K562 (cell line): ENCODE data around the gene CREG2. TPM values are rescaled to one million over a fixed set of nuclear protein-coding genes. Genes with fewer than 3 reads are reported as not detected.

Experiments
- ATAC-seq: fragments of 200-7000 bp; cut with Tn5 transposase; 3 replicates; pipeline ENCODE4 v1.9.1; 2020; ENCODE audit warnings: moderate library complexity
- BruUV-seq: library from RNA; stranded (reverse); fragments of 400-500 nt; replicated peaks from 2 replicates; lab custom pipeline; 2021; lab: Mats Ljungman, UMichigan
- CTCF ChIA-PET: fragments of 300-600 bp; formaldehyde crosslinking; extraction: SDS; loops from one replicate; lab custom pipeline; 2021; ENCODE audit warnings: low intra/inter-chr PET ratio; lab: Yijun Ruan, JAX
- POLR2A ChIA-PET: fragments of 300-600, 350-650 bp; sonication (Branson Sonifier 250); formaldehyde crosslinking; extraction: SDS; loops from one replicate; lab custom pipeline; 2021; ENCODE audit warnings: antibody characterized with exemption, inconsistent platforms; lab: Yijun Ruan, JAX
- DNase-seq, 4 experiments: peaks; one replicate each; pipeline versions ENCODE4 v3.0.0 to v3.0.0-alpha.2; 2011 to 2018; ENCODE audit warnings: low spot score in 3 of 4, mixed read lengths in 3 of 4; ENCODE audit errors: extremely low read depth in 1 of 4
- FAIRE-seq: peaks from 2 replicates; lab custom pipeline; 2011; peaks lifted over from hg19 to GRCh38; lab: Jason Lieb, UNC
- H2AFZ ChIP-seq: 2 replicates; pipeline ENCODE4 v1.6.0; 2011; ENCODE audit warnings: low read depth, low read length, control low read depth, inconsistent platforms
- H3K27ac ChIP-seq: fragments of 200-600 bp; 3 replicates; pipeline ENCODE4 v1.8.0; 2011; ENCODE audit warnings: low read depth, mild to moderate bottlenecking, control low read depth, inconsistent platforms, low read length, moderate library complexity, mixed read lengths; ENCODE audit errors: extremely low read depth
- H3K27me3 ChIP-seq, 2 experiments: fragments of 300-600 bp in 1 of 2; 2 replicates in 1 of 2; 3 replicates in 1 of 2; pipeline versions ENCODE4 v1.6.0 to v1.8.0; 2011; ENCODE audit warnings: inconsistent platforms in 2 of 2, low read length in 2 of 2, mild to moderate bottlenecking in 1 of 2, mixed read lengths in 1 of 2, moderate library complexity in 1 of 2; ENCODE audit not compliant: control insufficient read depth in 2 of 2, insufficient read depth in 2 of 2
- H3K36me3 ChIP-seq: fragments of 300-600 bp; 3 replicates; pipeline ENCODE4 v1.8.0; 2011; ENCODE audit warnings: mild to moderate bottlenecking, low read length, inconsistent platforms; ENCODE audit not compliant: control insufficient read depth, insufficient read depth
- H3K4me1 ChIP-seq, 2 experiments: fragments of 200-600 bp in 1 of 2; replicated peaks in 1 of 2; 2 replicates in 1 of 2; 3 replicates in 1 of 2; pipeline versions ENCODE4 v1.5.1 to v1.8.0; 2011; ENCODE audit warnings: inconsistent platforms in 2 of 2, low read length in 2 of 2, mild to moderate bottlenecking in 1 of 2, mixed read lengths in 1 of 2, moderate library complexity in 1 of 2; ENCODE audit not compliant: control insufficient read depth in 2 of 2, insufficient read depth in 2 of 2
- H3K4me2 ChIP-seq: 2 replicates; pipeline ENCODE4 v1.6.1; 2011; ENCODE audit warnings: low read length, control low read depth, inconsistent platforms, mixed read lengths; ENCODE audit not compliant: insufficient read depth
- H3K4me3 ChIP-seq: fragments of 200-600 bp; sonication (generic), shearing (Covaris generic); 2 replicates; pipeline ENCODE4 v1.5.1; 2016; ENCODE audit warnings: control low read depth, inconsistent platforms
- H3K79me2 ChIP-seq: fragments of 200-600 bp; 3 replicates; pipeline ENCODE4 v1.8.0; 2011; ENCODE audit warnings: low read length, inconsistent platforms; ENCODE audit not compliant: control insufficient read depth, insufficient read depth
- H3K9ac ChIP-seq, 2 experiments: 2 replicates each; pipeline versions ENCODE4 v1.6.0 to v1.6.1; 2011; ENCODE audit warnings: low read depth in 2 of 2, low read length in 2 of 2, control low read depth in 1 of 2, inconsistent platforms in 1 of 2, mild to moderate bottlenecking in 1 of 2, mixed read lengths in 1 of 2; ENCODE audit not compliant: insufficient read depth in 1 of 2
- H3K9me1 ChIP-seq: one replicate; pipeline ENCODE4 v1.6.0; 2011; ENCODE audit warnings: inconsistent platforms, mild to moderate bottlenecking, low read length, moderate library complexity; ENCODE audit not compliant: control insufficient read depth, insufficient read depth
- H3K9me3 ChIP-seq: replicated peaks from 2 replicates; pipeline ENCODE4 v1.5.1; 2011; ENCODE audit warnings: low read depth, low read length, inconsistent platforms; ENCODE audit not compliant: control insufficient read depth, insufficient read depth
- H4K20me1 ChIP-seq: replicated peaks from 2 replicates; pipeline ENCODE4 v1.6.1; 2011; ENCODE audit warnings: low read length, inconsistent platforms, mixed read lengths; ENCODE audit not compliant: control insufficient read depth, insufficient read depth
- C11orf30 ChIP-seq: fragments of 450-650 bp; IDR thresholded peaks from 2 replicates; pipeline ENCODE4 v1.6.1; 2016; ENCODE audit warnings: low read depth, mild to moderate bottlenecking
- CBFA2T3 ChIP-seq: fragments of 450-650 bp; IDR thresholded peaks from 2 replicates; pipeline ENCODE4 v1.6.1; 2017
- EGR1 ChIP-seq: fragments of 450-650 bp; conservative IDR thresholded peaks from 2 replicates; pipeline ENCODE4 v1.6.1; 2017; ENCODE audit warnings: mild to moderate bottlenecking
- HCFC1 ChIP-seq: IDR thresholded peaks from 2 replicates; pipeline ENCODE4 v1.6.1; 2012; ENCODE audit warnings: low read depth, low read length, improper control_type of control experiment
- KLF6 ChIP-seq: fragments of 250-450 bp; sonication (Bioruptor Pico); IDR thresholded peaks from 2 replicates; pipeline ENCODE4 v1.4.0; 2020; ENCODE audit warnings: mild to moderate bottlenecking, moderate library complexity, borderline replicate concordance
- MAFK ChIP-seq: IDR thresholded peaks from 2 replicates; pipeline ENCODE4 v1.6.1; 2011; ENCODE audit warnings: low read length, improper control_type of control experiment
- MEIS2 ChIP-seq: fragments of 450-650 bp; IDR thresholded peaks from 2 replicates; pipeline ENCODE4 v1.6.1; 2014; ENCODE audit warnings: mild to moderate bottlenecking; ENCODE audit not compliant: partially characterized antibody
- MGA ChIP-seq: fragments of 450-650 bp; IDR thresholded peaks from 2 replicates; pipeline ENCODE4 v1.6.1; 2016; ENCODE audit warnings: mild to moderate bottlenecking, moderate library complexity
- NFE2L1 ChIP-seq: fragments of 450-650 bp; IDR thresholded peaks from 2 replicates; pipeline ENCODE4 v1.6.1; 2016; ENCODE audit warnings: missing genetic modification characterization, low read depth, mild to moderate bottlenecking, missing compliant biosample characterization, moderate library complexity, borderline replicate concordance
- PPARD ChIP-seq: fragments of 250-450 bp; sonication (Bioruptor Pico); IDR thresholded peaks from 2 replicates; pipeline ENCODE4 v1.8.0; 2022; ENCODE audit warnings: inconsistent platforms, mild to moderate bottlenecking, moderate library complexity
- TAL1 ChIP-seq: fragments of 450-650 bp; IDR thresholded peaks from 2 replicates; pipeline ENCODE4 v1.6.1; 2016; ENCODE audit warnings: mild to moderate bottlenecking
- TCF15 ChIP-seq: fragments of 250-450 bp; sonication (Bioruptor Pico); IDR thresholded peaks from 2 replicates; pipeline ENCODE4 v1.8.0; 2022; ENCODE audit warnings: moderate library complexity, mild to moderate bottlenecking, inconsistent platforms
- ZNF316 ChIP-seq: fragments of 450-650 bp; IDR thresholded peaks from 2 replicates; pipeline ENCODE4 v1.6.1; 2016
- whole genome bisulfite sequencing: fragments of 100-300 bp; shearing (Covaris generic); methylation state at CpG from one replicate; pipeline ENCODE4 v1.1.6; 2016; ENCODE audit warnings: low coverage, mixed read lengths; ENCODE audit not compliant: insufficient coverage; ENCODE audit errors: missing lambda C conversion rate; 5-methylcytosine and 5-hydroxymethylcytosine counted together
- in situ Hi-C: fragments of 300-500 bp; cut with MboI; formaldehyde crosslinking; loops from 4 replicates; pipeline ENCODE4 v1.15.0; 2018; ENCODE audit warnings: inconsistent platforms, mixed read lengths
- intact Hi-C: fragments of 100-400 bp; cut with micrococcal nuclease; formaldehyde crosslinking; loops from 2 replicates; pipeline ENCODE4 v1.14.2; 2022
- polyA plus RNA-seq, 8 experiments: library from polyadenylated mRNA; depleted of rRNA in 4 of 8; stranded (reverse) in 5 of 8; unstranded in 3 of 8; fragments of >200 nt; fragmentation: Nextera tagmentation in 2 of 8; fragmentation: Illumina TruSeq in 1 of 8; extraction: Ambion mirVana in 2 of 8; extraction: Trizol in 1 of 8; gene quantifications; 2 replicates each; pipeline versions ENCODE4 v1.2.1 to v1.2.3, GENCODE V29; 2011 to 2014; ENCODE audit warnings: inconsistent platforms in 1 of 8, missing spikeins in 1 of 8
- total RNA-seq, 7 experiments: library from RNA; depleted of rRNA in 6 of 7; stranded (reverse); fragments of >200 nt in 6 of 7; fragmentation: Illumina TruSeq in 2 of 7; extraction: Trizol in 2 of 7; gene quantifications; 2 replicates each; pipeline versions ENCODE4 v1.2.1 to v1.2.3, GENCODE V29; 2011 to 2021; ENCODE audit warnings: low replicate concordance in 1 of 7

CREG2 gene
- total and polyA plus RNA-seq, 9 of the 15 experiments (the other 6 are each of a cell fraction or from before 2014, with no cell fraction given), result not detected

GRCh38 chr2:101403745-101404144 lies 16.4 kb upstream of the CREG2 start:
- no peak overlapping the region for H3K27ac ChIP-seq
- no peak for DNase-seq
- no TSS peak for BruUV-seq
- H3K4me3 ChIP-seq, result no peak overlapping the region
- H3K9ac ChIP-seq, result no peak overlapping the region
- no peak for ATAC-seq
- H3K27me3 ChIP-seq, result peaks cover 31 to 74% of the 10 kb centered on the region in 2 experiments
- CTCF ChIA-PET, result no interaction called here
- H2AFZ ChIP-seq, result no peak overlapping the region
- POLR2A ChIA-PET, result interaction anchor here (0.6 to 1.4 kb wide), 3 partner anchors 7 to 13 kb away, joined by 4 to 5 read pairs (median 4); no protein-coding TSS in a partner anchor
- no peak for FAIRE-seq
- in situ Hi-C loops, result no loop called here
- H3K9me1 ChIP-seq, result no peaks in the 10 kb centered on the region
- H3K4me2 ChIP-seq, result no peak overlapping the region
- intact Hi-C loops, result loop anchor here (10.0 kb wide), 1 partner anchor 369 kb away; no protein-coding TSS in a partner anchor
- H3K36me3 ChIP-seq, result no peaks in the 10 kb centered on the region
- H3K79me2 ChIP-seq, result no peaks in the 10 kb centered on the region
- no peaks in the 10 kb centered on the region for H3K9me3 ChIP-seq
- WGBS, result 9% methylated on average over 1 of the region's 1 CpG
- H3K4me1 ChIP-seq, result no peaks in the 10 kb centered on the region
- peaks cover 7% of the 10 kb centered on the region; the same call in 1 of the 2 replicates for H4K20me1 ChIP-seq
- TF ChIP-seq MEIS2 (peak; percentile 20), MAFK (peak; percentile 80), CBFA2T3 (peak; percentile 49), TAL1 (no peak), ZNF316 (peak; percentile 88), MGA (no peak), C11orf30 (peak; percentile 74), EGR1 (no peak), TCF15 (no peak), PPARD (CRISPR knock-in tag) (no peak), KLF6 (CRISPR knock-in tag) (no peak), NFE2L1 (tag) (no peak), HCFC1 (no peak)
